ENCODE measurements around the gene SAV1. TPM values are rescaled to one million over a fixed set of nuclear protein-coding genes. Genes with fewer than 3 reads are reported as not detected.

The SAV1 gene
- total and polyA plus RNA-seq, 2 experiments from 2014 or later: 74.2 to 82.8 TPM

DNA sequence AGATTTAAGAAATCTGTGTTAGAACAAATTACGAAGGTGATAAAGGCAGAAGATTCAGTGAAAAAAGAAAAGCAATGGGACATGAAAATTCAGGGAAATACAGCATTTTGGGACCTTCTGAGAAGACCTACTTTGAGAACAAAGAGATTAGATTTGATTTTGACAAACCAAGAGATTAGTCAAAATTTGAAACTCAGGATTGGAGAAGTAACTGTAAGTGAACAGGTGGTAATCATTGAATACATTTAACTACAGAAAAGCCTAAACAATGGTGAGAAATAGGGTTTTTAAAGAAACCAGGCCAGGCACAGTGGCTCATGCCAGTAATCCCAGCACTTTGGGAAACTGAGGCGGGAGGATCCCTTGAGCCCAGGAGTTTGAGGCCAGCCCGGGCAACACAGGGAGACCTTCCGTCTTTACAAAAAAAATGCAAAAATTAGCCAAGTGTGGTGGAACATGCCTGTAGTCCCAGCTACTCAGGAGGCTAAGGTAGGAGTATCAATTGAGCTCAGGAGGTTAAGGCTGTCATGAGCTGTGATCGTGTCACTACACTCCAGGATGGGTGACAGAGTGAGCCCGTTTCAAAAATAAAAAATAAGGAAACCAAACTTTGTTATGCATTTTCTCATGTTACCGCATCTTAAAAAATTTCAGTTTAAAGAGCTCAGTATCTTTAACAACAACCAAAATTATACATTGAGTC lies 8.9 kb upstream of the SAV1 start:
- no peaks in the 10 kb centered on the region for H3F3A ChIP-seq (replicated peaks; ENCODE audit: low read depth)
- Mint-ChIP-seq H3K36me3 (ENCODE audit: low read depth) (no peaks in the 10 kb centered on the region), H3K4me1 (peaks cover 6% of the 10 kb centered on the region), H3K9me3 (no peaks in the 10 kb centered on the region), H3K4me3 (no peak overlapping the region), H3K27me3 (ENCODE audit: insufficient read depth, low read depth, poor library complexity) (peaks cover 2% of the 10 kb centered on the region), H3K27ac (no peak overlapping the region)
- H4K20me1 ChIP-seq (replicated peaks; ENCODE audit: insufficient read depth): no peaks in the 10 kb centered on the region
- no peak overlapping the region for H3K27ac ChIP-seq (ENCODE audit: low read depth)
- H3K4me2 ChIP-seq: no peak overlapping the region
- H3K4me1 ChIP-seq (ENCODE audit: insufficient read depth): no peaks in the 10 kb centered on the region
- no peaks in the 10 kb centered on the region for H3K36me3 ChIP-seq (ENCODE audit: insufficient read depth)
- H3K9me2 ChIP-seq (ENCODE audit: insufficient read depth): no peaks in the 10 kb centered on the region
- peak overlapping the region; percentile 38 for H2AFZ ChIP-seq
- H3K79me2 ChIP-seq (replicated peaks; ENCODE audit: insufficient read depth): no peaks in the 10 kb centered on the region
- ATAC-seq: no peak
- TF ChIP-seq NANOG (IDR thresholded peaks at IDR 0.05; ENCODE audit: borderline replicate concordance) (no peak), JUNB (IDR thresholded peaks at IDR 0.05; ENCODE audit: unreplicated experiment) (no peak), EZH2phosphoT487 (IDR thresholded peaks at IDR 0.05; ENCODE audit: unreplicated experiment) (no peak), POLR2AphosphoS5 (IDR thresholded peaks at IDR 0.05; ENCODE audit: low read depth) (no peak), CREB1 (CRISPR knock-in tag; IDR thresholded peaks at IDR 0.05; ENCODE audit: low read depth) (no peak), ZNF331 (CRISPR knock-in tag; IDR thresholded peaks at IDR 0.05; ENCODE audit: low read depth) (no peak), ZNF114 (CRISPR knock-in tag; IDR thresholded peaks at IDR 0.05) (no peak), STAT1 (IDR thresholded peaks at IDR 0.05; ENCODE audit: unreplicated experiment) (no peak), EZH2 (IDR thresholded peaks at IDR 0.05; ENCODE audit: low read depth, unreplicated experiment) (no peak)
- TF ChIP-seq, protein P1, sequence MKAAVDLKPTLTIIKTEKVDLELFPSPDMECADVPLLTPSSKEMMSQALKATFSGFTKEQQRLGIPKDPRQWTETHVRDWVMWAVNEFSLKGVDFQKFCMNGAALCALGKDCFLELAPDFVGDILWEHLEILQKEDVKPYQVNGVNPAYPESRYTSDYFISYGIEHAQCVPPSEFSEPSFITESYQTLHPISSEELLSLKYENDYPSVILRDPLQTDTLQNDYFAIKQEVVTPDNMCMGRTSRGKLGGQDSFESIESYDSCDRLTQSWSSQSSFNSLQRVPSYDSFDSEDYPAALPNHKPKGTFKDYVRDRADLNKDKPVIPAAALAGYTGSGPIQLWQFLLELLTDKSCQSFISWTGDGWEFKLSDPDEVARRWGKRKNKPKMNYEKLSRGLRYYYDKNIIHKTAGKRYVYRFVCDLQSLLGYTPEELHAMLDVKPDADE (IDR thresholded peaks at IDR 0.05): no peak
- TF ChIP-seq, protein P2, sequence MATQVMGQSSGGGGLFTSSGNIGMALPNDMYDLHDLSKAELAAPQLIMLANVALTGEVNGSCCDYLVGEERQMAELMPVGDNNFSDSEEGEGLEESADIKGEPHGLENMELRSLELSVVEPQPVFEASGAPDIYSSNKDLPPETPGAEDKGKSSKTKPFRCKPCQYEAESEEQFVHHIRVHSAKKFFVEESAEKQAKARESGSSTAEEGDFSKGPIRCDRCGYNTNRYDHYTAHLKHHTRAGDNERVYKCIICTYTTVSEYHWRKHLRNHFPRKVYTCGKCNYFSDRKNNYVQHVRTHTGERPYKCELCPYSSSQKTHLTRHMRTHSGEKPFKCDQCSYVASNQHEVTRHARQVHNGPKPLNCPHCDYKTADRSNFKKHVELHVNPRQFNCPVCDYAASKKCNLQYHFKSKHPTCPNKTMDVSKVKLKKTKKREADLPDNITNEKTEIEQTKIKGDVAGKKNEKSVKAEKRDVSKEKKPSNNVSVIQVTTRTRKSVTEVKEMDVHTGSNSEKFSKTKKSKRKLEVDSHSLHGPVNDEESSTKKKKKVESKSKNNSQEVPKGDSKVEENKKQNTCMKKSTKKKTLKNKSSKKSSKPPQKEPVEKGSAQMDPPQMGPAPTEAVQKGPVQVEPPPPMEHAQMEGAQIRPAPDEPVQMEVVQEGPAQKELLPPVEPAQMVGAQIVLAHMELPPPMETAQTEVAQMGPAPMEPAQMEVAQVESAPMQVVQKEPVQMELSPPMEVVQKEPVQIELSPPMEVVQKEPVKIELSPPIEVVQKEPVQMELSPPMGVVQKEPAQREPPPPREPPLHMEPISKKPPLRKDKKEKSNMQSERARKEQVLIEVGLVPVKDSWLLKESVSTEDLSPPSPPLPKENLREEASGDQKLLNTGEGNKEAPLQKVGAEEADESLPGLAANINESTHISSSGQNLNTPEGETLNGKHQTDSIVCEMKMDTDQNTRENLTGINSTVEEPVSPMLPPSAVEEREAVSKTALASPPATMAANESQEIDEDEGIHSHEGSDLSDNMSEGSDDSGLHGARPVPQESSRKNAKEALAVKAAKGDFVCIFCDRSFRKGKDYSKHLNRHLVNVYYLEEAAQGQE (IDR thresholded peaks at IDR 0.05; ENCODE audit: unreplicated experiment): no peak
- TF ChIP-seq, protein P3, sequence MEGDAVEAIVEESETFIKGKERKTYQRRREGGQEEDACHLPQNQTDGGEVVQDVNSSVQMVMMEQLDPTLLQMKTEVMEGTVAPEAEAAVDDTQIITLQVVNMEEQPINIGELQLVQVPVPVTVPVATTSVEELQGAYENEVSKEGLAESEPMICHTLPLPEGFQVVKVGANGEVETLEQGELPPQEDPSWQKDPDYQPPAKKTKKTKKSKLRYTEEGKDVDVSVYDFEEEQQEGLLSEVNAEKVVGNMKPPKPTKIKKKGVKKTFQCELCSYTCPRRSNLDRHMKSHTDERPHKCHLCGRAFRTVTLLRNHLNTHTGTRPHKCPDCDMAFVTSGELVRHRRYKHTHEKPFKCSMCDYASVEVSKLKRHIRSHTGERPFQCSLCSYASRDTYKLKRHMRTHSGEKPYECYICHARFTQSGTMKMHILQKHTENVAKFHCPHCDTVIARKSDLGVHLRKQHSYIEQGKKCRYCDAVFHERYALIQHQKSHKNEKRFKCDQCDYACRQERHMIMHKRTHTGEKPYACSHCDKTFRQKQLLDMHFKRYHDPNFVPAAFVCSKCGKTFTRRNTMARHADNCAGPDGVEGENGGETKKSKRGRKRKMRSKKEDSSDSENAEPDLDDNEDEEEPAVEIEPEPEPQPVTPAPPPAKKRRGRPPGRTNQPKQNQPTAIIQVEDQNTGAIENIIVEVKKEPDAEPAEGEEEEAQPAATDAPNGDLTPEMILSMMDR (conservative IDR thresholded peaks at IDR 0.05; ENCODE audit: low read depth in 2 of 2): no peak
- TF ChIP-seq, protein P4, sequence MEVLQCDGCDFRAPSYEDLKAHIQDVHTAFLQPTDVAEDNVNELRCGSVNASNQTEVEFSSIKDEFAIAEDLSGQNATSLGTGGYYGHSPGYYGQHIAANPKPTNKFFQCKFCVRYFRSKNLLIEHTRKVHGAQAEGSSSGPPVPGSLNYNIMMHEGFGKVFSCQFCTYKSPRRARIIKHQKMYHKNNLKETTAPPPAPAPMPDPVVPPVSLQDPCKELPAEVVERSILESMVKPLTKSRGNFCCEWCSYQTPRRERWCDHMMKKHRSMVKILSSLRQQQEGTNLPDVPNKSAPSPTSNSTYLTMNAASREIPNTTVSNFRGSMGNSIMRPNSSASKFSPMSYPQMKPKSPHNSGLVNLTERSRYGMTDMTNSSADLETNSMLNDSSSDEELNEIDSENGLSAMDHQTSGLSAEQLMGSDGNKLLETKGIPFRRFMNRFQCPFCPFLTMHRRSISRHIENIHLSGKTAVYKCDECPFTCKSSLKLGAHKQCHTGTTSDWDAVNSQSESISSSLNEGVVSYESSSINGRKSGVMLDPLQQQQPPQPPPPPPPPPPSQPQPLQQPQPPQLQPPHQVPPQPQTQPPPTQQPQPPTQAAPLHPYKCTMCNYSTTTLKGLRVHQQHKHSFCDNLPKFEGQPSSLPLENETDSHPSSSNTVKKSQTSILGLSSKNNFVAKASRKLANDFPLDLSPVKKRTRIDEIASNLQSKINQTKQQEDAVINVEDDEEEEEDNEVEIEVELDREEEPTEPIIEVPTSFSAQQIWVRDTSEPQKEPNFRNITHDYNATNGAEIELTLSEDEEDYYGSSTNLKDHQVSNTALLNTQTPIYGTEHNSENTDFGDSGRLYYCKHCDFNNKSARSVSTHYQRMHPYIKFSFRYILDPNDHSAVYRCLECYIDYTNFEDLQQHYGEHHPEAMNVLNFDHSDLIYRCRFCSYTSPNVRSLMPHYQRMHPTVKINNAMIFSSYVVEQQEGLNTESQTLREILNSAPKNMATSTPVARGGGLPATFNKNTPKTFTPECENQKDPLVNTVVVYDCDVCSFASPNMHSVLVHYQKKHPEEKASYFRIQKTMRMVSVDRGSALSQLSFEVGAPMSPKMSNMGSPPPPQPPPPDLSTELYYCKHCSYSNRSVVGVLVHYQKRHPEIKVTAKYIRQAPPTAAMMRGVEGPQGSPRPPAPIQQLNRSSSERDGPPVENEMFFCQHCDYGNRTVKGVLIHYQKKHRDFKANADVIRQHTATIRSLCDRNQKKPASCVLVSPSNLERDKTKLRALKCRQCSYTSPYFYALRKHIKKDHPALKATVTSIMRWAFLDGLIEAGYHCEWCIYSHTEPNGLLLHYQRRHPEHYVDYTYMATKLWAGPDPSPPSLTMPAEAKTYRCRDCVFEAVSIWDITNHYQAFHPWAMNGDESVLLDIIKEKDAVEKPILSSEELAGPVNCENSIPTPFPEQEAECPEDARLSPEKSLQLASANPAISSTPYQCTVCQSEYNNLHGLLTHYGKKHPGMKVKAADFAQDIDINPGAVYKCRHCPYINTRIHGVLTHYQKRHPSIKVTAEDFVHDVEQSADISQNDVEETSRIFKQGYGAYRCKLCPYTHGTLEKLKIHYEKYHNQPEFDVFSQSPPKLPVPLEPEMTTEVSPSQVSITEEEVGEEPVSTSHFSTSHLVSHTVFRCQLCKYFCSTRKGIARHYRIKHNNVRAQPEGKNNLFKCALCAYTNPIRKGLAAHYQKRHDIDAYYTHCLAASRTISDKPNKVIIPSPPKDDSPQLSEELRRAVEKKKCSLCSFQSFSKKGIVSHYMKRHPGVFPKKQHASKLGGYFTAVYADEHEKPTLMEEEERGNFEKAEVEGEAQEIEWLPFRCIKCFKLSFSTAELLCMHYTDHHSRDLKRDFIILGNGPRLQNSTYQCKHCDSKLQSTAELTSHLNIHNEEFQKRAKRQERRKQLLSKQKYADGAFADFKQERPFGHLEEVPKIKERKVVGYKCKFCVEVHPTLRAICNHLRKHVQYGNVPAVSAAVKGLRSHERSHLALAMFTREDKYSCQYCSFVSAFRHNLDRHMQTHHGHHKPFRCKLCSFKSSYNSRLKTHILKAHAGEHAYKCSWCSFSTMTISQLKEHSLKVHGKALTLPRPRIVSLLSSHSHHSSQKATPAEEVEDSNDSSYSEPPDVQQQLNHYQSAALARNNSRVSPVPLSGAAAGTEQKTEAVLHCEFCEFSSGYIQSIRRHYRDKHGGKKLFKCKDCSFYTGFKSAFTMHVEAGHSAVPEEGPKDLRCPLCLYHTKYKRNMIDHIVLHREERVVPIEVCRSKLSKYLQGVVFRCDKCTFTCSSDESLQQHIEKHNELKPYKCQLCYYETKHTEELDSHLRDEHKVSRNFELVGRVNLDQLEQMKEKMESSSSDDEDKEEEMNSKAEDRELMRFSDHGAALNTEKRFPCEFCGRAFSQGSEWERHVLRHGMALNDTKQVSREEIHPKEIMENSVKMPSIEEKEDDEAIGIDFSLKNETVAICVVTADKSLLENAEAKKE (CRISPR knock-in tag; IDR thresholded peaks at IDR 0.05): no peak
- H3K27me3 ChIP-seq (ENCODE audit: insufficient read depth): no peaks in the 10 kb centered on the region
- no peak for DNase-seq (ENCODE audit: low spot score)
- no peak overlapping the region for H3K4me3 ChIP-seq

Measured in GM23338 (cell line).